Neural progenitor cell (in vitro differentiated cells): ENCODE measurements around the gene CTSS.

ENCODE experiments used
- CTCF ChIP-seq: fragments of 200-600 bp; sonication (generic); IDR thresholded peaks from 2 replicates; pipeline ENCODE4 v1.5.1; 2017; ENCODE audit warnings: antibody characterized with exemption, mild to moderate bottlenecking
- EZH2phosphoT487 ChIP-seq: fragments of 200-600 bp; sonication (generic); IDR thresholded peaks from 2 replicates; pipeline ENCODE4 v1.6.1; 2017; ENCODE audit warnings: antibody characterized with exemption

- TF ChIP-seq CTCF: no peak
- TF ChIP-seq EZH2phosphoT487: no peak
Observed at GRCh38 chr1:150749720-150750311, 15.8 kb downstream of the CTSS start.
